GM21723 (cell line): Measurements from ENCODE around the gene CASKIN1.

ENCODE experiments used
- ATAC-seq: cut with Tn5 transposase; IDR thresholded peaks from one replicate; pipeline ENCODE4 v1.9.1; 2021; ENCODE audit warnings: mild to moderate bottlenecking, moderate library complexity; ENCODE audit not compliant: unreplicated experiment

Gene CASKIN1

DNA sequence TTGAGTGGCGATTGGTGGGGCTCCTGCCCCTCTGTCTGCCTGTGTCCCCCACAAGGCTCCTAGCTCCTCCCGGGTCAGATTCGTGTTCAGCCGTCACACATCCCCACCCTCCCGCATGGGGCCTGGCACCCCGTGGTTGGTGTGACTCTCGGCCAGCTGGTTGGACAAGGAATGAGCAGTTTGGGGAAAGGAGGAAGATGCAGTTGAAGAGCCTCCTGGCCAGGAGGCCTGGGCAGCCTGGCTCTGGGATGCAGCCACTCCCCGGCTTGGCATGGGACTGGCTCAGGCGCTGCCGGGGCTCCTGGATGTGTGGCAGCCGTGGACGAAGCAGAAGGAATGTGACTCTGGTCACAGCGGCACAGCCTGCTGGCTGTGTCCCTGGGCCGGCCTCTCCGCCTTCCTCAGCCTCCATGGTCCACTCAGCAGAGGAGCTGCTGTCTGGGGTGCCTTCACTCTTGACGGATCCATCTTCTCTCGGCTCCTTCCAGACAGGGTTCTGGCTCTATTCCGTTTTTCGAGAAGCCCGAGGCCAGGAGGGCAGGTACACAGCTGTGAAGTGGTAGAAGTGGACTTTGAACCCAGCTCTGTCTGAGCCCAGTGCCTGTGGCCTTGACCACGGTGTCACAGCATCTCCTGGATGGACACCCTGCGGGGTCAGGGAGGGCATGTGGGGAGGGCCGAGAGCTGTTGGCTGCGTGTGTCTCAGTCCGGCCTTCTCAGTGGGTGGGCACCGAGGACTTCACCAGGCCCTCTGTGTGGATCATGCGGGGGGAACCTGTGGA is 38.7 kb downstream of the CASKIN1 start:
- no peak for ATAC-seq

GRCh38 chr16:2156849-2157224 is 39.6 kb downstream of the CASKIN1 start:
- no peak for ATAC-seq

GRCh38 chr16:2155977-2156848 is 40.2 kb downstream of the CASKIN1 start:
- ATAC-seq = no peak

DNA sequence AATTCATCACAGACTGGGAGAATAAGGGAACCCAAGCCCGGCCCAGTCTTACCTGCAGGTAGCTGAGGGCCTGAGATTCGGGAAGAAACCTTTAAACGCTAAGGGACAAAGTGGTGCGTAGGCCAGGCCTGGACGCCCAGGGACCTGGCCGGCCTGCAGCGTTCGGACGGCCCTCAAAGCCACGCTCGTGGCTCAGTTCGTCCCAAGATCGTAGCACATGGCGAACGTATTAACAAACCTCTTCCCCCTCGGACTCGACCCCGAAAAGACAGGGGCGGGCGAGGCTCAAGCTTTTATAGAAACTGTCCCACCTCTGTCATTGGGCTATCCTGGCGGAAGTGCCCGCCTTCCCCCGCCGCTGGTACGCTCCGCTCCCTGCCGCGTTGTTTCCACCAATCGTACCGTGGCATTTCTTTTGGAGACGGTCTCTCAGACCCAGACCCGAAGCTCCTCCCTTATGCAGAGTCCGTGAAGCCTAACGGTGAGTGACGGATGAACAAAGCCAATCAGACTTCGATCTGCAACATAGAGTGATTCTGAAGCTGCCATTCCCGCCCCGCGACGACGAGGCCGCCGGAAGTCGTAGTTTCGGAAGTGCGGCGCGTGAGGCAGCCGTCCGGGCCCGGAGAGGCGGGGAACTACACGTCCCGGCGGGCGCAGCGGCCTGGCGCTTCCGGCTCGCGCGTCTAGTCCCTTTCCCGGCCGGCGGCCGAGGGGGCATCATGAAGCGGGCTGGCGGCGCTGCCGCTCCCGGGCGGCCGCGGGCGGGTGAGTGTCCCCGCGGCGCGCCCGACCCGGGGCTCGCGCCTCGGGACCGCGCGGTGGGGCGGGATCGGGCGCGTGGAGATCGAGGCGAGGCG is 41.1 kb downstream of the CASKIN1 start, which contains the start of gene TRAF7:
TRAF7 (plus strand) TSS at position 692 of the 860 bp plus-strand sequence. CDS start 8,139 bp downstream, outside the sequence.
- ATAC-seq = peak; percentile 75

DNA sequence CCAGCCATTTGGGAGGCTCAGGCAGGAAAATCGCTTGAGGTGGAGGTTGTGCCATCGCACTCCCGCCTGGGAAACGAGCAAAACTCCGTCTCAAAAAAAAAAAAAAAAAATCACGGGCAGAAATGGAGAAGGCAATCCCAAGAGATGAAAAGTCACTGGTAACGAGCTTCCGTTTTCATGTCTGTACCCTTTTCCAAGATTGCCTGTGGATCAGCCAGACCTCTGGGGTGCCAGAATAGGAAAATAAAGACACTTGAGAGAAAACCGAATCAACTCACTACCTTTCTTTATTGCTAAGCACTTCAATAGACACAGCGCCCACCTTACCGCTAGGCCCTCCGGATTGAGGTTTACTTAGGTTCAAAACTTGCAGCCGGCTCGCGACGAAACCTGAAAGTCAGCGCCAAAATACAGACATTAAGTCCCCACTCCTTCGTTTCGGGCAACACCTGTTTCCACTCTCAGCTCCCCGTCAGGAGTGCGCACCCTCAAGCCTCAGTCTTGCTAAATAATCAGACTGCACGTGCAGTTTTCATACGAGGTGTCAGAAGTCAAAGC is 41.8 kb downstream of the CASKIN1 start:
- ATAC-seq = no peak

DNA sequence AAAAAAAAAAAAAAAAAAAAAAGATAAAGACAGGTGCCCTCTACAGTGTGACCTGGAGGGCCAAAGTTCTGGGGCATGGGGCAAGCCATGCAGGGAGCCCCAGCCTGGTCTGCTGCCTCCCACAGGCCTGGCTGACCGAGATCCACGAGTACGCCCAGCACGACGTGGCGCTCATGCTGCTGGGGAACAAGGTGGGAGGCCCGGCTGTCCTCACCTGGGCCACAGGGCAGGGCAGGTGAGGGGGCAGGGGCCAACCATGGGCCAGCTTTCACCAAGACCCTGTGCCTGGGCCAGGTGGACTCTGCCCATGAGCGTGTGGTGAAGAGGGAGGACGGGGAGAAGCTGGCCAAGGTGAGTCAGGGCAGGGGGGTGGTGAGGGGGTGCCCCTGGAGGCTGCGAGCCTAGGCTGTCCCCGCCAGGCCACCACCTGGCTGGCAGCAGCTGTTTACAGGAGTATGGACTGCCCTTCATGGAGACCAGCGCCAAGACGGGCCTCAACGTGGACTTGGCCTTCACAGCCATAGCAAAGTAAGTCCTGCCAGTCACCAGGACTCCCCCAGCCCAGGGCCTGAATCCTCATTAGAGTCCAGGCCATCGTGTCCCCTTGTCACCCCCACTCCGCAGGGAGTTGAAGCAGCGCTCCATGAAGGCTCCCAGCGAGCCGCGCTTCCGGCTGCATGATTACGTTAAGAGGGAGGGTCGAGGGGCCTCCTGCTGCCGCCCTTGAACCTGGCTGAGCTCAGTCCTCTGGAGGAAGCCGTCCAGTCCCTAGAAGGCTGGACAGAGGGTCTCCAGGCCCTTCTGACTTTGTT is 43.5 kb downstream of the CASKIN1 start:
- no peak for ATAC-seq

DNA sequence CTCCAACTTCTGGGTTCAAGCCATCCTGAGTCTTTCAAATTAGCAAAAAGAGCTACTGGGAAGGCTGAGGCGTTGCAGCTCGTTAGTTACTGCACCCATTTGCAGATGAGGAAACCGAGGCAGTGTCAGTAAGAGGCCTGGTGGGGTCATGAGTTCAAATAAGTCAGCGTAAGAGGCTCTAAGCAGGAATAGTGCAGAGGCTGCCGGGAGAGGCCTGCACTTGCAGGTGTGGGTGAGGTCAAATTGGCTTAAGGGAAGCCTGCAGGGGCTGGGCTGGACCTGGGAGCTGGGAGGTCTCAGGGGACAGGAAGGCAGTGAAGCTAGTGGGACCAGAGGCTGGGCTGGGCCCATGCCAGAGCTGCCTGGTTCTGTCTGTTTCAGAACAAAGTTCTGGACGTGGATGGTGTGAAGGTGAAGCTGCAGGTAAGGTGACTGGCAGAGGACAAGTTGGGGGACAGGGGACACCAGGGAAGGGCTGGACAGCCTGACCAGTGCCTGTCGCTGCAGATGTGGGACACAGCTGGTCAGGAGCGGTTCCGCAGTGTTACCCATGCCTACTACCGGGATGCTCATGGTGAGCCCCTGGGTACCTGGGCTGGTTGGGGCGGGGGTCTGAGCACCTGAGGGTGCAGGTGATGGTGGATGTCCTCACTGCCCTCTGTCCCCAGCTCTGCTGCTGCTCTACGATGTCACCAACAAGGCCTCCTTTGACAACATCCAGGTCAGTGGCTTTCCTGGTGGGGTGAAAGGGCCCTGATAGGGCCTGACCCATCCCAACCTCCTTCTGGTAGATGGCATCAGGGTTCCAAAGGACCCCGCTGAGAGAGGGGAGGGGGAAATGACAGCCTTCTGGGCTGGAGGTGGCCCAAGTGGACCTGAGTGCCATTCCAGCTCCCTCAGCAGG is 45.0 kb downstream of the CASKIN1 start:
- ATAC-seq = no peak

DNA sequence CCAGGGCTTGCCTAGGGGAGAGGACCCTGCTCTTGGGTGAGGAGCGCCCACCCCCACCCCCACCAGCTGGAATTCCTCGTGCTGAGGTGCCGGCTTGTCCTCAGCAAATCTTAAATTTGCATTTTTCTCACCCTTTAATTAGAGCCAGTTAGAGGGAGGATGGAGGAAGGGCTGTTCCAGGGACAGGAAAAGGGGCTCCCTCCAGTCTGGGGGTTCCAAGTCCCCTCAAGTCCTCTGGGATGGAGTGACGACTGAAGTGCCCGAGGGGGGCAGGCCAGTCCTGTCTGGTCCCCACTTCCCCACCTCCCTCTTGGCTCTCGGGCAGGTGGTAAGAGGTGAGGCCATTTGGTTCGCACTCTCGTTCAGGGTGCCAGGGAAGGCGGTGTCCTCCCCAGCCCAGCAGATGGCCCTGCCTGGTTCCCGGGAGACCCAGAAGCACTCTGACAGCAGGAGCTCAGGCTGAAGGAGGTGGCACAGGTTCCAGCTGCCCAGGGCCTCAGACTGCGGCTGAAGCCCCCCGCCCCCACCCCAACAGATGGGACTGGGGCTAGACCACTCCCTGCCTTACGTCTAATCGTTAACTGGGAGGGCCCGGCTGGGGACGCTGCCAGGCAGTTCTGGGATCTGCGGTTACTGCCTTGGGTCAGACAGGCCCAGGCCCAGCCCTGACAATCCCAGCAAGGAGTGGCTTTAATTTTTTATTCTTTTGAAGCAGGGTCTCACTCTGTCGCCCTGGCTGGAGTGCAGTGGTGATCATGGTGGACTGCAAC is 45.8 kb downstream of the CASKIN1 start:
- no peak for ATAC-seq

GRCh38 chr16:2149630-2150417 is 46.6 kb downstream of the CASKIN1 start:
- no peak for ATAC-seq

DNA sequence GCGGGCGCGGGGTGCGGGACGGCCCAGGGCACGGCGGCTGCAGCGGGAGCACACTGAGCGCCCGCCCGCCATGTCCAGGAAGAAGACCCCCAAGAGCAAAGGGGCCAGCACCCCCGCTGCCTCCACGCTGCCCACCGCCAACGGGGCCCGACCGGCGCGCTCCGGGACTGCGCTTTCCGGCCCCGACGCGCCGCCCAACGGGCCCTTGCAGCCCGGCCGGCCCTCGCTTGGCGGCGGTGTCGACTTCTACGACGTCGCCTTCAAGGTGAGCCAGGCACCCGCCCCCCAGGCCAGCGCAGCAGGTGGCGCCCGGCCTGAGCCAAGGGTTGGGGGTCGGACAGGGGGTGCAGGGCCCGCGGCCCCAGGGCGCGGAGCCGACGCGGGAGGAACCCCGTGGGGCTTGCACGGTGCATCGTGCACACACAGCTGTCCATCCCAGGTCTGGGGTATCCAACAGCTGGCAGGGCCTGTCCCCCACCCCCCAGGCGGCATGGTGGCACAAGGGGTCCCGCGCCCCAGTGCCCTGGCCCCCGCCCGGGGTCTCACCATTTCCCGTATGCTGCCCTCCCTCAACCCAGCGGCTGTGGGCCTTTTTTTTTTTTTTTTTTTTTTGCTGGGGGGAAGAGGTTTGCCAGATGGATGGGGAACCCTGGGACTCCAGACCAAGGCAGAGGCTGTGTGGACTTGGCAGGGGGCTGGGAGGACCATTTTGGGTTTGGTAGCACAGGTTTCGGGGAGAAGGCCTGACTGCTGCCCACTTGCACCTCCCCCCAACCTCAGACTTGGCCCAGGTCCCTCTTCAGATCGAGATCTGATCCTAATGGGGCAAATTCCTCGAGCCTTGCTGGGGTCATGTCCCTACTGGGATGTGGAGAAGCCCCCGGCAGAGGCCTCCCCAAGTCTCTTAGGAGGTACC is 47.4 kb downstream of the CASKIN1 start:
- no peak for ATAC-seq

DNA sequence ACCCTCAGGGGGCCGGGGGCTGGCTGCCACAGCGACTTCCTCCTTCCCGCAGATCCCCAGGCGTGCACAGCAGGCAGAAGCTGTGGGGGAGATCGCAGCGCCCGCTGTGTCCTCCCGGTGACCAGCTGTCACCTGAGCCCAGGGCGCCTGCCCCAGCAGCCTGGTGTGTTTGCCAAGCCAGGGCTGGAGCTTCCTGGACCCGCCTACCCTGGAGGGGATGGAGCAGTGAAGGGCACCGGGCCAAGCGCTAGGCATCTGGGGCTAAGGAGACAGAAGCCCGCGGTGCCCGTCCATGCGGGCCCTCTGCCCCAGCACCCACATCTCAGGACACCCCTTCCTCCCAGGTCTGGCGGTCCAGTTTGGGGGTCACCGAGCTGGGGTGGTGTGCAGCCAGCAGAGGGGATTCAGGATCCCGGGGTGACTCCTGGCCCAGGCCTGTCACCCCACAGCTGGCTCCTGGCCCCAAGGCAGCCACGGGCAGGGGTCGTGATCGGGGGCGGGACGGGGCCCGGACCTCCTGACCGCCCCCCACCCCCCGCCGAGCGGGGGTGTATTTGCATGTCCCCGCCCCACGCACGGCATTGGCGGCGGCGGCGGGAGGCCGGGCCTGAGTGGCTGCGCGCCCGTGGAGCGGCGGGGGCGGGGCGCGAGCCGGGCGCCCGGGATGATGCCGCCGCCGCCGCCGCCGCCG is 48.3 kb downstream of the CASKIN1 start, which contains the start of gene RAB26:
RAB26 (plus strand) TSS at position 645 of the 691 bp plus-strand sequence. CDS start 159 bp downstream, outside the sequence.
- ATAC-seq = no peak

DNA sequence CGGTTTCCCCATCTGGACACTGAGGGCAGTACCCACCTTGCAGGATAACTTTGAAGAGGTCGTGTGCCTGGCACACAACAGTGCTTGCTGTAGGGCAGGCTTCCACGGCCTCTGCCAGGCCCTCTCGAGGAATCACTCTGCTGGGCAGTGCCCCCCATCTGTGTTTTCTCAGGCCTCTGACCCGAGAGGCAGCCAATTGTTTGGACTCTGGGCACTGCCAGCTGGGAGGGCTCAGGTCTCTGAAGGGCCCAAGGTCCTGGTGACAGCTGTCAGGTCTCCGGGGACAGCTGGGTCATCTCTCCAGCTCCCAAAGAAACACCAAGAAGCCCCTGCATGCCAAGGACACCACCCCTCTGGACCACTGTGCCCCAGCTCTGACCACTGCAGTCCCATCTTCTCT is 49.0 kb downstream of the CASKIN1 start:
- ATAC-seq = no peak

- ATAC-seq = no peak
Observed at GRCh38 chr16:2145843-2146242, 50.6 kb downstream of the CASKIN1 start.

GRCh38 chr16:2143878-2144485 is 52.4 kb downstream of the CASKIN1 start:
- no peak for ATAC-seq
